Thymus (tissue), 11 donors: ENCODE data around the gene CNDP2. TPM values are rescaled to one million over a fixed set of nuclear protein-coding genes. Genes with fewer than 3 reads are reported as not detected.
A peak's percentile ranks its signal among the peaks of the same experiment; 100 is the strongest.
"Not testable (repeated sequence)": the region's sequence is repeated elsewhere in the genome, so short reads cannot be mapped to it uniquely, and the experiment has no call there.

Source experiments
- DNase-seq, 9 donors: peaks; one replicate each; pipeline ENCODE4 v3.0.0-alpha.2; 2013; ENCODE audit warnings: low spot score in 9 of 9, low read depth in 6 of 9, missing footprints in 1 of 9
- H3K27ac ChIP-seq, 2 donors: one replicate each; pipeline ENCODE4 v1.5.1; 2013; ENCODE audit warnings: control low read depth in 1 of 2, low read depth in 1 of 2, low read length in 1 of 2, mild to moderate bottlenecking in 1 of 2, moderate library complexity in 1 of 2
- H3K27me3 ChIP-seq, 2 donors: one replicate each; pipeline ENCODE4 v1.5.1; 2013; ENCODE audit warnings: low read length in 1 of 2; ENCODE audit not compliant: control insufficient read depth in 2 of 2, insufficient read depth in 1 of 2
- H3K36me3 ChIP-seq, 2 donors: one replicate each; pipeline ENCODE4 v1.5.1; 2013; ENCODE audit warnings: low read length in 1 of 2, mild to moderate bottlenecking in 1 of 2, moderate library complexity in 1 of 2; ENCODE audit not compliant: control insufficient read depth in 2 of 2, insufficient read depth in 2 of 2
- H3K4me1 ChIP-seq, 2 donors: one replicate each; pipeline ENCODE4 v1.5.1; 2013; ENCODE audit warnings: low read length in 2 of 2; ENCODE audit not compliant: control insufficient read depth in 2 of 2, insufficient read depth in 2 of 2
- H3K4me3 ChIP-seq, 2 donors: one replicate each; pipeline ENCODE4 v1.5.1; 2013; ENCODE audit warnings: low read length in 2 of 2, control low read depth in 1 of 2, mild to moderate bottlenecking in 1 of 2
- H3K9me3 ChIP-seq, 2 donors: one replicate each; pipeline ENCODE4 v1.5.1; 2013; ENCODE audit warnings: low read length in 1 of 2, mild to moderate bottlenecking in 1 of 2; ENCODE audit not compliant: control insufficient read depth in 2 of 2, insufficient read depth in 1 of 2
- WGBS: extraction: QIAGEN DNeasy Blood & Tissue Kit; methylation state at CpG from one replicate; pipeline ENCODE4 v1.1.7; 2013; 5-methylcytosine and 5-hydroxymethylcytosine counted together
- polyA plus RNA-seq: library from polyadenylated mRNA; stranded (reverse); fragments of 200-250 nt; gene quantifications from one replicate; pipeline ENCODE4 v1.2.3, GENCODE V29; 2013
- total RNA-seq: library from RNA; stranded (reverse); fragments of 120-200 nt; gene quantifications from one replicate; pipeline ENCODE4 v1.2.4, GENCODE V29; 2013
- donor health status: healthy.

Gene CNDP2
- total and polyA plus RNA-seq, 2 donors = 55.2 to 129 TPM

GRCh38 chr18:74524097-74524496 is 27.9 kb downstream of the CNDP2 start:
- Histone ChIP-seq H3K36me3 (peaks cover 9 to 29% of the 10 kb centered on the region in 2 donors), H3K27me3 (no peaks in the 10 kb centered on the region), H3K4me3 (no peak overlapping the region), H3K9me3 (no peaks in the 10 kb centered on the region), H3K27ac (no peak overlapping the region), H3K4me1 (no peaks in the 10 kb centered on the region)
- DNase-seq = peak in 1 of 9 donors; percentile 16
- WGBS = 26% methylated on average over 5 of the region's 5 CpGs

- H3K27me3 ChIP-seq, H3K27ac ChIP-seq, DNase-seq, H3K9me3 ChIP-seq, H3K4me3 ChIP-seq, H3K4me1 ChIP-seq: not testable (repeated sequence)
- over 99% methylated on average over 7 of the region's 7 CpGs for WGBS
- H3K36me3 ChIP-seq = peaks cover 3 to 21% of the 10 kb centered on the region in 2 donors
These were observed 28.8 kb downstream of the CNDP2 start for GRCh38 chr18:74524915-74525314.

DNA sequence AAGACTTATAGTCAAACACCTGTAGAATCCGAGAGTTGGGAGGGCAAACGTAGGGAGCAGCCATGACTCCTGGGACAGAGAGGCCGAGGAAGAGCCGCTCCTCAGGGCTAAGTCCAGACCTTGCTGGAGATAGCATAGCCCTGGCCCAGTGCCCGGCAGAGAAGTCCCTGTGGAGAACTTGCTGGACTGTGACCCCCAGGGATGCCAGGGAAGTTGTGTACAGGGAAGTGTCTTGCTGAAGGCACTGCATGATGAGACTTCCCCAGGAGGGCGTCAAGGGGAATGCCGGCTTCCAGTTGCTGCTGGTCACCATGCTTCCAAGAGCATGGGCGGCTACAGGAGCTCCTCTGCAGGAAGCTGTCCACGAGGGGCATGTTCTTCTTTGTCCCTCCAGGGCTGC is 29.6 kb downstream of the CNDP2 start:
- Histone ChIP-seq H3K27ac (no peak overlapping the region), H3K4me1 (no peaks in the 10 kb centered on the region), H3K27me3 (no peaks in the 10 kb centered on the region), H3K4me3 (no peak overlapping the region), H3K9me3 (no peaks in the 10 kb centered on the region), H3K36me3 (peaks cover 0 to 12% of the 10 kb centered on the region in 2 donors)
- DNase-seq = no peak
- 97% methylated on average over 9 of the region's 9 CpGs for WGBS

DNA sequence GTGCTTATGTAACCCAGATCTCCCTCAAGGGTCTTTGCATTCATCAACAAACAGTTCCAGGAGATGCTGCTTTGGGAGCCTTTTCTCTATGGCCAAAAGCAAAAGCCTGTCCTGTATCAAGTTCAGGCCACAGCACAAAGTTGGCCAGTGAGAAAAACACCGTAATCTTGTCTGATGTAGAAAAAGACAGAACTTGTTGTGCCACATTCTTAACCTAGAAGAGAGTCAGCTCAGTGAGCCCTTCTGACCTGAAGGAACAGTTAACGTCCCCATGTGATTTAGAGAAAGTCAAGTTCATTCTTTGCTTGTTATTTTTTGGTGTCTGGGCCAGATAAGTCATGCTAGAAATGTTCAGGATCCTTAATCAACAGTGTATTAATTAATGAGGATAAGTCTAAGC is 30.3 kb downstream of the CNDP2 start:
- Histone ChIP-seq H3K4me3 (no peak overlapping the region), H3K9me3 (no peaks in the 10 kb centered on the region), H3K4me1 (no peaks in the 10 kb centered on the region), H3K27me3 (no peaks in the 10 kb centered on the region), H3K36me3 (peaks cover 0 to 8% of the 10 kb centered on the region in 2 donors), H3K27ac (no peak overlapping the region)
- 92% methylated on average over 2 of the region's 2 CpGs for WGBS
- DNase-seq = no peak

GRCh38 chr18:74528478-74528877 is 32.3 kb downstream of the CNDP2 start:
- Histone ChIP-seq H3K27me3 (no peaks in the 10 kb centered on the region), H3K36me3 (no peaks in the 10 kb centered on the region), H3K4me3 (no peak overlapping the region), H3K27ac (no peak overlapping the region), H3K9me3 (no peaks in the 10 kb centered on the region), H3K4me1 (no peaks in the 10 kb centered on the region)
- no peak for DNase-seq
- WGBS = 80% methylated on average over 1 of the region's 1 CpG

DNA sequence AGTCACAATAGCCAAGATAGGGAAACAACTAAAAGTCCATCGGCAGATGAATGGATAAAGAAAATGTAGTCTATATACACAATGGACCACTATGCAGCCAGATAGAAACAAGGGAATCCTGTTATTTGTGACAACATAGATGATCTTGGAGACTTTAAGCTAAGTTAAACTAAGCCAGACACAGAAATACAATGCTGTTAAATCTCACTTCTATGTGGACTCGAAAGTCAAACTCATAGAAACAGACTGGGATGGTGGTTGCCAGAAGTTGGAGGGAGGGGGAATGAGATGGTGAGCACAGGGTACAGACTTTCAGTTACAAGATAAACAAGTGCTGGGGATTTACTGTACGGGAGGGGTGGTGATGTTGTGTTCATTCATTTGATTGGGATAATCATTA is 32.8 kb downstream of the CNDP2 start:
- Histone ChIP-seq H3K4me3 (no peak overlapping the region), H3K27ac (no peak overlapping the region), H3K4me1 (no peaks in the 10 kb centered on the region), H3K36me3 (no peaks in the 10 kb centered on the region), H3K9me3 (no peaks in the 10 kb centered on the region), H3K27me3 (no peaks in the 10 kb centered on the region)
- DNase-seq = no peak
- 99% methylated on average over 3 of the region's 3 CpGs for WGBS

- Histone ChIP-seq H3K9me3 (no peaks in the 10 kb centered on the region), H3K36me3 (no peaks in the 10 kb centered on the region), H3K27me3 (no peaks in the 10 kb centered on the region), H3K4me3 (no peak overlapping the region), H3K4me1 (no peaks in the 10 kb centered on the region), H3K27ac (no peak overlapping the region)
- WGBS = 80% methylated on average over 6 of the region's 6 CpGs
- DNase-seq = no peak
These were observed 33.2 kb downstream of the CNDP2 start for GRCh38 chr18:74529378-74529777.

GRCh38 chr18:74529811-74530583 is 33.8 kb downstream of the CNDP2 start:
- H3K9me3 ChIP-seq = no peaks in the 10 kb centered on the region
- H3K36me3 ChIP-seq = no peaks in the 10 kb centered on the region
- H3K4me3 ChIP-seq = no peak overlapping the region
- H3K4me1 ChIP-seq = no peaks in the 10 kb centered on the region
- H3K27me3 ChIP-seq = no peaks in the 10 kb centered on the region
- no peak overlapping the region for H3K27ac ChIP-seq
- DNase-seq = no peak
- WGBS = 97% methylated on average over 25 of the region's 25 CpGs

GRCh38 chr18:74530584-74530862 is 34.4 kb downstream of the CNDP2 start:
- Histone ChIP-seq H3K4me3 (no peak overlapping the region), H3K9me3 (no peaks in the 10 kb centered on the region), H3K27me3 (no peaks in the 10 kb centered on the region), H3K36me3 (no peaks in the 10 kb centered on the region), H3K4me1 (no peaks in the 10 kb centered on the region), H3K27ac (no peak overlapping the region)
- DNase-seq = no peak
- WGBS = 93% methylated on average over 6 of the region's 6 CpGs
